ENCODE measurements around the gene ERLIN1. TPM values are rescaled to one million over a fixed set of nuclear protein-coding genes. Genes with fewer than 3 reads are reported as not detected.

The ERLIN1 gene
- total RNA-seq, 1 experiment from 2014 or later = 42.9 TPM

- intact Hi-C loops (cut with micrococcal nuclease) = no loop called here
- Mint-ChIP-seq H3K9me3 (ENCODE audit: unreplicated experiment) (peaks cover under 1% of the 10 kb centered on the region), H3K4me3 (ENCODE audit: unreplicated experiment) (no peak overlapping the region), H3K36me3 (ENCODE audit: insufficient read depth, unreplicated experiment) (peaks cover 75% of the 10 kb centered on the region), H3K27me3 (ENCODE audit: insufficient read depth, unreplicated experiment) (no peaks in the 10 kb centered on the region), H3K27ac (ENCODE audit: low read depth, unreplicated experiment) (peak overlapping the region; percentile 30), H3K4me1 (ENCODE audit: insufficient read depth, unreplicated experiment) (peaks cover 29% of the 10 kb centered on the region)
- POLR2A ChIA-PET = interaction anchor here (0.9 to 2.3 kb wide), 2 partner anchors 25 to 30 kb away, joined by 3 to 11 read pairs; no protein-coding TSS in a partner anchor
- DNase-seq (ENCODE audit: unreplicated experiment) = peak; percentile 48
- no TSS peak for BruUV-seq (replicated peaks)
- no peak for TF ChIP-seq CTCF (IDR thresholded peaks at IDR 0.05; ENCODE audit: unreplicated experiment)
- CTCF ChIA-PET = interaction anchor here (1.1 kb wide), 1 partner anchor 108 kb away, joined by 3 read pairs; no protein-coding TSS in a partner anchor
Observed at GRCh38 chr10:100153239-100153825, 32.5 kb downstream of the ERLIN1 start.

GRCh38 chr10:100151723-100152300, 34.0 kb downstream of the ERLIN1 start:
- H3K27me3 Mint-ChIP-seq (ENCODE audit: insufficient read depth, unreplicated experiment) = no peaks in the 10 kb centered on the region
- ChIA-PET POLR2A (interaction anchor here (1.0 to 2.3 kb wide), 3 partner anchors 14 to 106 kb away, joined by 3 to 11 read pairs (median 4); no protein-coding TSS in a partner anchor), CTCF (interaction anchor here (0.6 kb wide), 1 partner anchor 113 kb away, joined by 4 read pairs; no protein-coding TSS in a partner anchor)
- H3K4me3 Mint-ChIP-seq (ENCODE audit: unreplicated experiment) = no peak overlapping the region
- no TSS peak for BruUV-seq (replicated peaks)
- intact Hi-C loops (cut with micrococcal nuclease) = no loop called here
- no peaks in the 10 kb centered on the region for H3K9me3 Mint-ChIP-seq (ENCODE audit: unreplicated experiment)
- H3K36me3 Mint-ChIP-seq (ENCODE audit: insufficient read depth, unreplicated experiment) = peaks cover 62% of the 10 kb centered on the region
- H3K4me1 Mint-ChIP-seq (ENCODE audit: insufficient read depth, unreplicated experiment) = peaks cover 29% of the 10 kb centered on the region
- H3K27ac Mint-ChIP-seq (ENCODE audit: low read depth, unreplicated experiment) = no peak overlapping the region
- DNase-seq (ENCODE audit: unreplicated experiment) = no peak
- TF ChIP-seq CTCF (IDR thresholded peaks at IDR 0.05; ENCODE audit: unreplicated experiment) = no peak

GRCh38 chr10:100148353-100149211, 37.2 kb downstream of the ERLIN1 start:
- Mint-ChIP-seq H3K36me3 (ENCODE audit: insufficient read depth, unreplicated experiment) (peaks cover 31% of the 10 kb centered on the region), H3K4me3 (ENCODE audit: unreplicated experiment) (no peak overlapping the region), H3K27ac (ENCODE audit: low read depth, unreplicated experiment) (peak overlapping the region; percentile 84), H3K4me1 (ENCODE audit: insufficient read depth, unreplicated experiment) (peaks cover 28% of the 10 kb centered on the region), H3K9me3 (ENCODE audit: unreplicated experiment) (no peaks in the 10 kb centered on the region), H3K27me3 (ENCODE audit: insufficient read depth, unreplicated experiment) (no peaks in the 10 kb centered on the region)
- ChIA-PET POLR2A (interaction anchor here (0.5 to 2.2 kb wide), 7 partner anchors 9 to 904 kb away, joined by 3 to 16 read pairs (median 4); partner anchors contain the start of gene ERLIN1), CTCF (interaction anchor here (0.5 to 1.7 kb wide), 6 partner anchors 36 to 303 kb away, joined by 3 to 4 read pairs (median 4); no protein-coding TSS in a partner anchor)
- intact Hi-C loops (cut with micrococcal nuclease) = loop anchor here (2.0 kb wide), 1 partner anchor 34 kb away; no protein-coding TSS in a partner anchor
- peak; percentile 96 for DNase-seq (ENCODE audit: unreplicated experiment)
- no TSS peak for BruUV-seq (replicated peaks)
- TF ChIP-seq CTCF (IDR thresholded peaks at IDR 0.05; ENCODE audit: unreplicated experiment) = no peak

Data from MCF 10A (cell line).